Testis (tissue), 3 donors: ENCODE results near the gene OSTF1. TPM values are rescaled to one million over a fixed set of nuclear protein-coding genes. Genes with fewer than 3 reads are reported as not detected.

Experiments
- DNase-seq: peaks from one replicate; pipeline ENCODE4 v3.0.0-alpha.2; 2019
- H3K27ac ChIP-seq, 2 donors: fragments of 200-600 bp; sonication (generic); one replicate each; pipeline ENCODE4 v1.5.1; 2019
- H3K27me3 ChIP-seq: fragments of 200-600 bp; sonication (generic); one replicate; pipeline ENCODE4 v1.5.1; 2019
- H3K36me3 ChIP-seq: fragments of 200-600 bp; sonication (generic); one replicate; pipeline ENCODE4 v1.5.1; 2017; ENCODE audit warnings: low read depth; ENCODE audit errors: missing control alignments
- H3K4me1 ChIP-seq: fragments of 200-600 bp; sonication (generic); one replicate; pipeline ENCODE4 v1.5.1; 2019
- H3K4me3 ChIP-seq, 2 donors: fragments of 200-600 bp; sonication (generic); one replicate each; pipeline ENCODE4 v1.5.1; 2017 to 2019
- H3K9me3 ChIP-seq: fragments of 200-600 bp; sonication (generic); one replicate; pipeline ENCODE4 v1.5.1; 2017
- CTCF ChIP-seq, 3 experiments: fragments of 450-650 bp in 2 of 3; fragments of 200-600 bp in 1 of 3; sonication (generic) in 1 of 3; IDR thresholded peaks; one replicate each; pipeline ENCODE4 v1.5.1; 2016 to 2019; ENCODE audit warnings: antibody characterized with exemption in 3 of 3, mild to moderate bottlenecking in 2 of 3, moderate library complexity in 1 of 3
- POLR2A ChIP-seq: fragments of 450-650 bp; IDR thresholded peaks from one replicate; pipeline ENCODE4 v1.6.1; 2017; ENCODE audit warnings: antibody characterized with exemption, mild to moderate bottlenecking, moderate library complexity
- WGBS, 2 donors: methylation state at CpG; one replicate each; pipeline ENCODE4 v1.1.5; 2018; 5-methylcytosine and 5-hydroxymethylcytosine counted together
- intact Hi-C: fragments of 100-400 bp; cut with DNase I; formaldehyde crosslinking; loops from one replicate; pipeline ENCODE4 v1.15.1; 2023; ENCODE audit warnings: low total_unique reads
- polyA plus RNA-seq: library from polyadenylated mRNA; stranded (reverse); fragments of 350-450 nt; fragmentation: Illumina TruSeq; extraction: RNeasy Lipid Tissue Mini Kit (QIAGEN cat#74804); gene quantifications from one replicate; pipeline ENCODE4 v1.2.3, GENCODE V29; 2014; ENCODE audit warnings: low read depth, low replicate concordance; ENCODE audit not compliant: insufficient read depth
- total RNA-seq, 2 donors: library from RNA; depleted of rRNA; stranded (reverse); fragments of >200 nt; gene quantifications; one replicate each; pipeline ENCODE4 v1.2.3, GENCODE V29; 2016

Gene OSTF1
- total and polyA plus RNA-seq, 3 donors from 2014 or later, result 25.2 to 34.2 (median 25.6) TPM

GRCh38 chr9:75067894-75068293 lies 20.4 kb upstream of the OSTF1 start:
- Histone ChIP-seq H3K4me3 (no peak overlapping the region), H3K36me3 (no peaks in the 10 kb centered on the region), H3K27me3 (no peaks in the 10 kb centered on the region), H3K27ac (no peak overlapping the region), H3K4me1 (no peaks in the 10 kb centered on the region), H3K9me3 (no peaks in the 10 kb centered on the region)
- no peak for DNase-seq
- TF ChIP-seq CTCF (IDR thresholded peaks at IDR 0.05) (no peak), POLR2A (no peak)
- intact Hi-C loops, result no loop called here
- 68 to 97% methylated on average over 4 of the region's 4 CpGs for WGBS, 2 donors

GRCh38 chr9:75069171-75069570 lies 19.1 kb upstream of the OSTF1 start:
- no peak for DNase-seq

GRCh38 chr9:75071530-75072122 lies 16.7 kb upstream of the OSTF1 start:
- DNase-seq, result no peak
- no peaks in the 10 kb centered on the region for H3K36me3 ChIP-seq
- intact Hi-C loops, result loop anchor here (10.0 kb wide), 1 partner anchor 297 kb away; no protein-coding TSS in a partner anchor
- no peak overlapping the region for H3K4me3 ChIP-seq
- H3K27ac ChIP-seq, result no peak overlapping the region
- H3K9me3 ChIP-seq, result no peaks in the 10 kb centered on the region
- WGBS, 2 donors, result 93 to 94% methylated on average over 4 to 5 of the region's 5 CpGs
- H3K27me3 ChIP-seq, result no peaks in the 10 kb centered on the region
- H3K4me1 ChIP-seq, result no peaks in the 10 kb centered on the region
- TF ChIP-seq POLR2A, result no peak
- no peak for TF ChIP-seq CTCF (IDR thresholded peaks at IDR 0.05)

More at GRCh38 chr9:75069171-75069570, 19.1 kb upstream of the OSTF1 start:
- H3K36me3 ChIP-seq, result no peaks in the 10 kb centered on the region
- no peak overlapping the region for H3K4me3 ChIP-seq
- H3K4me1 ChIP-seq, result no peaks in the 10 kb centered on the region
- no peaks in the 10 kb centered on the region for H3K9me3 ChIP-seq
- TF ChIP-seq CTCF (IDR thresholded peaks at IDR 0.05), result no peak
- no peak for TF ChIP-seq POLR2A
- H3K27ac ChIP-seq, result no peak overlapping the region
- WGBS, 2 donors, result 43 to 89% methylated on average over 2 of the region's 2 CpGs
- intact Hi-C loops, result no loop called here
- no peaks in the 10 kb centered on the region for H3K27me3 ChIP-seq

- intact Hi-C loops, result loop anchor here (10.0 kb wide), 1 partner anchor 298 kb away; no protein-coding TSS in a partner anchor
- TF ChIP-seq POLR2A (no peak), CTCF (IDR thresholded peaks at IDR 0.05) (no peak)
- Histone ChIP-seq H3K9me3 (no peaks in the 10 kb centered on the region), H3K4me3 (no peak overlapping the region), H3K36me3 (no peaks in the 10 kb centered on the region), H3K27ac (no peak overlapping the region), H3K4me1 (no peaks in the 10 kb centered on the region), H3K27me3 (no peaks in the 10 kb centered on the region)
- DNase-seq, result no peak
- WGBS, 2 donors, result 91 to 96% methylated on average over 4 of the region's 4 CpGs
Measured at GRCh38 chr9:75072895-75073294, 15.4 kb upstream of the OSTF1 start.

- TF ChIP-seq CTCF (IDR thresholded peaks at IDR 0.05) (no peak), POLR2A (no peak)
- no peaks in the 10 kb centered on the region for H3K27me3 ChIP-seq
- DNase-seq, result no peak
- H3K36me3 ChIP-seq, result no peaks in the 10 kb centered on the region
- peaks cover 5% of the 10 kb centered on the region for H3K4me1 ChIP-seq
- 0 to 92% methylated on average over 2 of the region's 2 CpGs for WGBS, 2 donors
- no peak overlapping the region for H3K27ac ChIP-seq
- H3K4me3 ChIP-seq, result no peak overlapping the region
- H3K9me3 ChIP-seq, result no peaks in the 10 kb centered on the region
- intact Hi-C loops, result no loop called here
Measured at GRCh38 chr9:75081632-75082031, 6.7 kb upstream of the OSTF1 start.
